ENCODE results near the gene PRKCA. TPM values are rescaled to one million over a fixed set of nuclear protein-coding genes. Genes with fewer than 3 reads are reported as not detected.

The PRKCA gene
- total and polyA plus RNA-seq, 2 of the 13 experiments (the other 11 are each of a cell fraction or from before 2014, with no cell fraction given), result 18.5 to 21.5 TPM

- TF ChIP-seq FOSL1 (CRISPR knock-in tag; IDR thresholded peaks at IDR 0.05; ENCODE audit: borderline replicate concordance), result no peak
- TF ChIP-seq ZC3H13 (CRISPR knock-in tag; IDR thresholded peaks at IDR 0.05), result no peak
Observed at GRCh38 chr17:66411520-66411919, 109.1 kb downstream of the PRKCA start (continued).

DNA sequence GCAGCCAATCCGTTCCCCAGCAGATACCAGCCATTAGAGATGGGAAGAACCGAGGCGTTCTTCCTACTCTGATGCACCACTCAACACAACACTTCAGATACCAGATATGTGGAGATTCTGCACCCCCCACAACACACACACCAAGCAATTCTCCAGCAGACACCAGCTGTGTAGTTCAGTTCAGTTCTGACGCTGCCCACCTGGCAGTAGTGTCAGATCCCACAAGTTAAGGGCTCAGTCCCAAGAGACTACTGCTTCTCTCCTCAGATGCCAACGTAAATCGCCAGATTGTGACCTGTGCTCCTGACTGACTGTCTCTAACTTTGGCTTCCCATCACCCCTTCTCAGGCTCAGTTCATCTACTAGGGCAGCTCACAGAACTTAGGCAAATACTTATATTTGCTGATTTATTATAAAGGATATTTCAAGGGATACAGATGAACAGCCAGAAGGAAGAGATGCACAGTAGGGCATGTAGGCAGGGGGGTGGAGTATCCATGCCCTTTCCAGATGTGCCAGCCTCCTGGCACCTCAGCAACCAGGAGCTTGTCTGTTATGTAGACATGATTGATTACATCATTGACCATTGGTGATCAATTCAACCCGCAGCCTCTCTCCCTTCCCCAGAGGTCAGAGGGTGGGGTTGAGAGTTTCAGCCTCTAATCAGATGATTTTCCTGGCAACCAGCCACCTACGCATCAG lies 110.6 kb downstream of the PRKCA start:
- Histone ChIP-seq H4K20me1 (ENCODE audit: insufficient read depth, low read length) (no peaks in the 10 kb centered on the region), H3K36me3 (replicated peaks in 1 of 2; ENCODE audit: control insufficient read depth in 1 of 2, insufficient read depth in 2 of 2, low read length in 2 of 2) (no peaks in the 10 kb centered on the region), H3K4me3 (replicated peaks in 1 of 3; ENCODE audit: insufficient read depth in 1 of 3, low read depth in 2 of 3, low read length in 3 of 3) (no peak overlapping the region), H3K27me3 (ENCODE audit: control insufficient read depth in 1 of 2, insufficient read depth in 2 of 2, low read length in 2 of 2) (no peaks in the 10 kb centered on the region), H2AFZ (ENCODE audit: low read length) (no peak overlapping the region), H3K4me2 (ENCODE audit: low read depth, low read length) (0 out of 2 replicates have a peak overlapping the region, but pooled peaks have one; percentile 5), H3K9ac (ENCODE audit: insufficient read depth, low read depth, low read length) (no peak overlapping the region), H3K27ac (ENCODE audit: extremely low read length, insufficient read depth, low read length) (peak overlapping the region; percentile 83), H3K4me1 (ENCODE audit: insufficient read depth, low read length) (peaks cover 77% of the 10 kb centered on the region), H3K79me2 (ENCODE audit: insufficient read depth, low read length) (peaks cover 51% of the 10 kb centered on the region), H3K9me3 (ENCODE audit: low read length) (no peaks in the 10 kb centered on the region)
- 95% methylated on average over 7 of the region's 8 CpGs for WGBS (ENCODE audit: low lambda C conversion rate)
- in situ Hi-C loops (cut with HindIII; ENCODE audit: extremely low pct_ligation_motif_present, low pct_unique_long_range_greater_than_20kb), result loop anchor here (10.0 kb wide), 1 partner anchor 108 kb away; the partner anchor contains the start of gene PRKCA
- ChIA-PET POLR2A (interaction anchor here (1.0 kb wide), 1 partner anchor 109 kb away, joined by 4 read pairs; no protein-coding TSS in a partner anchor), CTCF (ENCODE audit: low intra/inter-chr PET ratio, low total read pairs) (no interaction called here)
- FAIRE-seq (no peak), DNase-seq (ENCODE audit: low spot score) (no peak), ATAC-seq (no peak)
- BruUV-seq (replicated peaks), result no TSS peak
- intact Hi-C loops (cut with micrococcal nuclease; ENCODE audit: unreplicated experiment), result no loop called here
- TF ChIP-seq ZNF382 (CRISPR knock-in tag; IDR thresholded peaks at IDR 0.05; ENCODE audit: borderline replicate concordance) (no peak), ZNF251 (CRISPR knock-in tag; IDR thresholded peaks at IDR 0.05) (no peak), ZSCAN25 (CRISPR knock-in tag; IDR thresholded peaks at IDR 0.05) (peak; percentile 64), ZNF333 (CRISPR knock-in tag; IDR thresholded peaks at IDR 0.05; ENCODE audit: borderline replicate concordance) (no peak), CHD4 (IDR thresholded peaks at IDR 0.05; ENCODE audit: borderline replicate concordance, low read length) (0 out of 2 replicates have a peak, but pooled peaks have one; percentile 25), ARNT (IDR thresholded peaks at IDR 0.05) (no peak), ZNF615 (CRISPR knock-in tag; IDR thresholded peaks at IDR 0.05; ENCODE audit: borderline replicate concordance) (no peak), ADNP (CRISPR knock-in tag; IDR thresholded peaks at IDR 0.05) (0 out of 2 replicates have a peak, but pooled peaks have one; percentile 25), ZSCAN5A (CRISPR knock-in tag; IDR thresholded peaks at IDR 0.05; ENCODE audit: borderline replicate concordance) (no peak), NCOR1 (IDR thresholded peaks at IDR 0.05; ENCODE audit: borderline replicate concordance, low read length) (no peak), ZNF574 (CRISPR knock-in tag; IDR thresholded peaks at IDR 0.05) (no peak), JUNB (CRISPR knock-in tag; IDR thresholded peaks at IDR 0.05; ENCODE audit: borderline replicate concordance) (no peak), NFKBIZ (CRISPR knock-in tag; IDR thresholded peaks at IDR 0.05) (0 out of 2 replicates have a peak, but pooled peaks have one; percentile 13), TEAD3 (CRISPR knock-in tag; optimal IDR thresholded peaks at IDR 0.05; ENCODE audit: borderline replicate concordance) (peak; percentile 8)
- TF ChIP-seq, protein P1, sequence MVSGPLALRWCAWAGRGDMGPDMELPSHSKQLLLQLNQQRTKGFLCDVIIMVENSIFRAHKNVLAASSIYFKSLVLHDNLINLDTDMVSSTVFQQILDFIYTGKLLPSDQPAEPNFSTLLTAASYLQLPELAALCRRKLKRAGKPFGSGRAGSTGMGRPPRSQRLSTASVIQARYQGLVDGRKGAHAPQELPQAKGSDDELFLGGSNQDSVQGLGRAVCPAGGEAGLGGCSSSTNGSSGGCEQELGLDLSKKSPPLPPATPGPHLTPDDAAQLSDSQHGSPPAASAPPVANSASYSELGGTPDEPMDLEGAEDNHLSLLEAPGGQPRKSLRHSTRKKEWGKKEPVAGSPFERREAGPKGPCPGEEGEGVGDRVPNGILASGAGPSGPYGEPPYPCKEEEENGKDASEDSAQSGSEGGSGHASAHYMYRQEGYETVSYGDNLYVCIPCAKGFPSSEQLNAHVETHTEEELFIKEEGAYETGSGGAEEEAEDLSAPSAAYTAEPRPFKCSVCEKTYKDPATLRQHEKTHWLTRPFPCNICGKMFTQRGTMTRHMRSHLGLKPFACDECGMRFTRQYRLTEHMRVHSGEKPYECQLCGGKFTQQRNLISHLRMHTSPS (CRISPR knock-in tag; IDR thresholded peaks at IDR 0.05; ENCODE audit: low read depth), result no peak

All from HepG2 (cell line).